Endothelial cell (in vitro differentiated cells): Measurements from ENCODE around the gene TRPC1. TPM values are rescaled to one million over a fixed set of nuclear protein-coding genes. Genes with fewer than 3 reads are reported as not detected.

Experiments used
- DNase-seq: peaks from one replicate; pipeline ENCODE4 v3.0.0; 2021; ENCODE audit warnings: low spot score
- H3K27ac Mint-ChIP-seq: one replicate; pipeline ENCODE4 v1.8.0; 2021; ENCODE audit warnings: mixed read lengths, inconsistent platforms; ENCODE audit not compliant: unreplicated experiment
- H3K27me3 Mint-ChIP-seq: one replicate; pipeline ENCODE4 v1.8.0; 2021; ENCODE audit warnings: mild to moderate bottlenecking, moderate library complexity, mixed read lengths, inconsistent platforms; ENCODE audit not compliant: unreplicated experiment
- H3K36me3 Mint-ChIP-seq: one replicate; pipeline ENCODE4 v1.8.0; 2021; ENCODE audit warnings: mild to moderate bottlenecking, low read depth, mixed read lengths, inconsistent platforms; ENCODE audit not compliant: unreplicated experiment
- H3K4me1 Mint-ChIP-seq: one replicate; pipeline ENCODE4 v1.8.0; 2021; ENCODE audit warnings: mild to moderate bottlenecking, mixed read lengths, inconsistent platforms; ENCODE audit not compliant: unreplicated experiment
- H3K4me3 Mint-ChIP-seq: one replicate; pipeline ENCODE4 v1.8.0; 2021; ENCODE audit warnings: mild to moderate bottlenecking, mixed read lengths, inconsistent platforms; ENCODE audit not compliant: unreplicated experiment
- H3K9me3 Mint-ChIP-seq: one replicate; pipeline ENCODE4 v1.8.0; 2021; ENCODE audit warnings: mixed read lengths, inconsistent platforms; ENCODE audit not compliant: unreplicated experiment
- CTCF ChIP-seq: fragments of 200-600 bp; sonication (generic); IDR thresholded peaks from one replicate; pipeline ENCODE4 v1.5.0; 2021; ENCODE audit warnings: antibody characterized with exemption; ENCODE audit not compliant: unreplicated experiment
- total RNA-seq: library from RNA; stranded (reverse); fragmentation: NEBNext Ultra II Directional; extraction: Animal tissue kit (Norgen Biotek cat#: 25700); gene quantifications from one replicate; pipeline ENCODE4 v1.2.1, GENCODE V29; 2021; ENCODE audit not compliant: unreplicated experiment

The TRPC1 gene
- total RNA-seq, 1 donor from 2014 or later, result 19.0 TPM

- H3K27ac Mint-ChIP-seq, result no peak overlapping the region
- peaks cover 2% of the 10 kb centered on the region for H3K27me3 Mint-ChIP-seq
- H3K4me1 Mint-ChIP-seq, result no peaks in the 10 kb centered on the region
- no peak for DNase-seq
- H3K9me3 Mint-ChIP-seq, result no peaks in the 10 kb centered on the region
- no peak overlapping the region for H3K4me3 Mint-ChIP-seq
- TF ChIP-seq CTCF, result no peak
- peaks cover 21% of the 10 kb centered on the region for H3K36me3 Mint-ChIP-seq
Measured at GRCh38 chr3:142754494-142754893, 30.7 kb downstream of the TRPC1 start.

GRCh38 chr3:142768338-142768737 lies 44.5 kb downstream of the TRPC1 start:
- peaks cover 10% of the 10 kb centered on the region for H3K36me3 Mint-ChIP-seq
- no peaks in the 10 kb centered on the region for H3K27me3 Mint-ChIP-seq
- no peak overlapping the region for H3K27ac Mint-ChIP-seq
- H3K4me1 Mint-ChIP-seq, result no peaks in the 10 kb centered on the region
- no peak for DNase-seq
- no peak overlapping the region for H3K4me3 Mint-ChIP-seq
- H3K9me3 Mint-ChIP-seq, result no peaks in the 10 kb centered on the region
- TF ChIP-seq CTCF, result no peak

- Mint-ChIP-seq H3K27ac (no peak overlapping the region), H3K4me3 (no peak overlapping the region), H3K27me3 (no peaks in the 10 kb centered on the region), H3K36me3 (no peaks in the 10 kb centered on the region), H3K9me3 (no peaks in the 10 kb centered on the region), H3K4me1 (no peaks in the 10 kb centered on the region)
- no peak for DNase-seq
- no peak for TF ChIP-seq CTCF
Measured at GRCh38 chr3:142777927-142778326, 54.1 kb downstream of the TRPC1 start.

- Mint-ChIP-seq H3K27me3 (no peaks in the 10 kb centered on the region), H3K27ac (no peak overlapping the region), H3K4me3 (no peak overlapping the region), H3K9me3 (no peaks in the 10 kb centered on the region), H3K4me1 (no peaks in the 10 kb centered on the region), H3K36me3 (no peaks in the 10 kb centered on the region)
- TF ChIP-seq CTCF, result no peak
- no peak for DNase-seq
Measured at GRCh38 chr3:142778541-142778940, 54.7 kb downstream of the TRPC1 start.

GRCh38 chr3:142779591-142779990 lies 55.8 kb downstream of the TRPC1 start:
- H3K4me3 Mint-ChIP-seq, result no peak overlapping the region
- H3K36me3 Mint-ChIP-seq, result no peaks in the 10 kb centered on the region
- no peak for TF ChIP-seq CTCF
- no peaks in the 10 kb centered on the region for H3K4me1 Mint-ChIP-seq
- H3K27me3 Mint-ChIP-seq, result no peaks in the 10 kb centered on the region
- no peak for DNase-seq
- no peaks in the 10 kb centered on the region for H3K9me3 Mint-ChIP-seq
- no peak overlapping the region for H3K27ac Mint-ChIP-seq
